Fibroblast of skin of right biceps (primary cell): ENCODE results near the gene OSBPL3.

Experiments used
- DNase-seq: peaks from one replicate; pipeline ENCODE4 v3.0.0-alpha.2; 2013

OSBPL3 gene

GRCh38 chr7:24980534-24981170 lies 674 bp upstream of the OSBPL3 start:
- DNase-seq = no peak

GRCh38 chr7:24979470-24979862 lies 512 bp downstream of the OSBPL3 start:
- peak; percentile 70 for DNase-seq

GRCh38 chr7:24978843-24979469 lies 1.0 kb downstream of the OSBPL3 start:
- no peak for DNase-seq

GRCh38 chr7:24975644-24976260 lies 4.2 kb downstream of the OSBPL3 start:
- peak; percentile 55 for DNase-seq

GRCh38 chr7:24975172-24975571 lies 4.8 kb downstream of the OSBPL3 start:
- no peak for DNase-seq

- DNase-seq = no peak
Measured at GRCh38 chr7:24974026-24974832, 5.7 kb downstream of the OSBPL3 start.

GRCh38 chr7:24972991-24973390 lies 7.0 kb downstream of the OSBPL3 start:
- peak; percentile 67 for DNase-seq

- DNase-seq = no peak
Measured at GRCh38 chr7:24972166-24972477, 7.9 kb downstream of the OSBPL3 start.

- peak; percentile 68 for DNase-seq
Measured at GRCh38 chr7:24971333-24972165, 8.4 kb downstream of the OSBPL3 start.

- peak; percentile 10 for DNase-seq
Measured at GRCh38 chr7:24970676-24971075, 9.3 kb downstream of the OSBPL3 start.

GRCh38 chr7:24968165-24968564 lies 11.8 kb downstream of the OSBPL3 start:
- DNase-seq = no peak

- DNase-seq = no peak
Measured at GRCh38 chr7:24967696-24968095, 12.3 kb downstream of the OSBPL3 start.

GRCh38 chr7:24966802-24967201 lies 13.2 kb downstream of the OSBPL3 start:
- DNase-seq = no peak

GRCh38 chr7:24965831-24966708 lies 13.9 kb downstream of the OSBPL3 start:
- no peak for DNase-seq

GRCh38 chr7:24964191-24964590 lies 15.8 kb downstream of the OSBPL3 start:
- DNase-seq = peak; percentile 47

GRCh38 chr7:24963218-24963617 lies 16.8 kb downstream of the OSBPL3 start:
- peak; percentile 23 for DNase-seq

GRCh38 chr7:24962418-24962962 lies 17.5 kb downstream of the OSBPL3 start:
- no peak for DNase-seq

GRCh38 chr7:24959735-24960485 lies 20.1 kb downstream of the OSBPL3 start:
- no peak for DNase-seq

- no peak for DNase-seq
Measured at GRCh38 chr7:24958399-24958798, 21.6 kb downstream of the OSBPL3 start.

GRCh38 chr7:24956021-24956420 lies 24.0 kb downstream of the OSBPL3 start:
- no peak for DNase-seq

- no peak for DNase-seq
Measured at GRCh38 chr7:24955313-24955712, 24.7 kb downstream of the OSBPL3 start.
